Measurements from ENCODE around the gene PHF19. TPM values are rescaled to one million over a fixed set of nuclear protein-coding genes. Genes with fewer than 3 reads are reported as not detected.

The PHF19 gene
- total and polyA plus RNA-seq, 2 donors (not counting 3 experiments of a cell fraction or from before 2014, with no cell fraction given) = 102 to 153 TPM

DNA sequence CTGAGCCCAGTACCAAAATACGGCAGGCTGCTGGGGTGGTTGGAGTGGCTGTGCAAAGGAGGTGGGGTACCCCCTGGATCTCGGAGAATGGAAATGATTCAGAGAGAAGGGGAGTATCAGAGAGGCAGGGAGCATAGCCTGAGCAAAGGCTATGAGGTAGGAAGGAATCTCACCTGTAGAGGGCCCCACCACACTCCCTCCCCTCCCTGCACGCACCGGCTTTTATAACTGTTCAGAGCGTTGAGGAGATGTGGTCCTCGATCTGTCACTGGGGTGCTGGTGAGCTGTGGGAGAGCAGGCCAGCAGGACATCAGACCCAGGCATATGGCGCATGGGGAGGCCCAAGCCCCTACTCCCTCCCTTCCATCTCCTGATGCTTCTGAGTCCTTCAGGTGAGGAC lies 13.2 kb downstream of the PHF19 start:
- no peak overlapping the region for H2AFZ ChIP-seq (ENCODE audit: low read depth, low read length)
- dilution Hi-C loops (cut with MboI; ENCODE audit: extremely low pct_ligation_motif_present, low sequenced_read_pairs) = no loop called here
- no peaks in the 10 kb centered on the region for H4K20me1 ChIP-seq (replicated peaks; ENCODE audit: control insufficient read depth, extremely low read depth, insufficient read depth, low read length)
- H3K4me1 ChIP-seq (ENCODE audit: control insufficient read depth, extremely low read depth, insufficient read depth, low read length) = no peaks in the 10 kb centered on the region
- H3K36me3 ChIP-seq (ENCODE audit: control insufficient read depth in 2 of 2, extremely low read depth in 1 of 2, insufficient read depth in 2 of 2, low read length in 2 of 2) = peaks cover 33 to 43% of the 10 kb centered on the region in 2 experiments
- no peaks in the 10 kb centered on the region for H3K27me3 ChIP-seq (ENCODE audit: control insufficient read depth in 2 of 2, insufficient read depth in 2 of 2, low read length in 2 of 2)
- no peak overlapping the region for H3K4me2 ChIP-seq (ENCODE audit: insufficient read depth, low read length)
- no peaks in the 10 kb centered on the region for H3K9me1 ChIP-seq (replicated peaks; ENCODE audit: control insufficient read depth, extremely low read depth, insufficient read depth, low read length)
- H3K27ac ChIP-seq (ENCODE audit: insufficient read depth, low read depth, low read length) = no peak overlapping the region
- intact Hi-C loops (cut with micrococcal nuclease) = no loop called here
- TF ChIP-seq POLR2A (IDR thresholded peaks at IDR 0.05; ENCODE audit: low read depth, low read length) = no peak
- ChIA-PET POLR2A (no interaction called here), CTCF (no interaction called here)
- no peak overlapping the region for H3K9ac ChIP-seq (replicated peaks; ENCODE audit: extremely low read depth, insufficient read depth, low read length)
- DNase-seq (ENCODE audit: low read depth, low spot score) (no peak), FAIRE-seq (no peak)
- no TSS peak for BruUV-seq (replicated peaks)
- H3K9me3 ChIP-seq (replicated peaks; ENCODE audit: control insufficient read depth, insufficient read depth, low read length) = no peaks in the 10 kb centered on the region
- no peak overlapping the region for H3K4me3 ChIP-seq (replicated peaks in 1 of 3; ENCODE audit: insufficient read depth in 1 of 3, low read depth in 1 of 3, low read length in 3 of 3)
- H3K79me2 ChIP-seq (ENCODE audit: control insufficient read depth, insufficient read depth, low read length) = peaks cover 2% of the 10 kb centered on the region

DNA sequence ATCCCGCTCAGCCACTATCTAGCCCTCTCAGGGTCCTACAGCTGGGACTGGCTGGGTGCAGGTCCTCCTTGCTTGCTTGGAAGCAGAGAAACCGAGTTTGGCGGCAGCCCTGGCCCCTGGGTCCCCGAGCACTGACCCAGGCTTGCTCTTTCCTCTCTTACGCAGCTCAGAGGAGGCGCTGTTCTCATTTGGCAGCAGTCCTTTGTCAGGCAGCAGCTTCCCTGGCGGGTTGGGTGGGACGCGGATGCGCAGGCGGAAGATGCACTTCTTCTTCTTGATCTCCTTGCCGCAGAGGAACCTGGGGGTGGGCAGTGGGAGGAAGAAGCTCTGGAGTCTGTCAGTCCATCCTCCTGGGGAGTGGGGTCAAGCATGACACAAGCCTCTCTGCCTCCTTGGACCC lies 14.5 kb downstream of the PHF19 start:
- Histone ChIP-seq H3K36me3 (ENCODE audit: control insufficient read depth in 2 of 2, extremely low read depth in 1 of 2, insufficient read depth in 2 of 2, low read length in 2 of 2) (peaks cover 35 to 47% of the 10 kb centered on the region in 2 experiments), H3K4me1 (ENCODE audit: control insufficient read depth, extremely low read depth, insufficient read depth, low read length) (no peaks in the 10 kb centered on the region), H3K9me1 (replicated peaks; ENCODE audit: control insufficient read depth, extremely low read depth, insufficient read depth, low read length) (no peaks in the 10 kb centered on the region), H3K4me3 (replicated peaks in 1 of 3; ENCODE audit: insufficient read depth in 1 of 3, low read depth in 1 of 3, low read length in 3 of 3) (no peak overlapping the region), H3K27ac (ENCODE audit: insufficient read depth, low read depth, low read length) (no peak overlapping the region), H2AFZ (ENCODE audit: low read depth, low read length) (no peak overlapping the region), H3K4me2 (ENCODE audit: insufficient read depth, low read length) (no peak overlapping the region), H3K27me3 (ENCODE audit: control insufficient read depth in 2 of 2, insufficient read depth in 2 of 2, low read length in 2 of 2) (no peaks in the 10 kb centered on the region), H3K79me2 (ENCODE audit: control insufficient read depth, insufficient read depth, low read length) (peaks cover 2% of the 10 kb centered on the region), H3K9ac (replicated peaks; ENCODE audit: extremely low read depth, insufficient read depth, low read length) (no peak overlapping the region), H4K20me1 (replicated peaks; ENCODE audit: control insufficient read depth, extremely low read depth, insufficient read depth, low read length) (no peaks in the 10 kb centered on the region), H3K9me3 (replicated peaks; ENCODE audit: control insufficient read depth, insufficient read depth, low read length) (no peaks in the 10 kb centered on the region)
- BruUV-seq (replicated peaks) = no TSS peak
- intact Hi-C loops (cut with micrococcal nuclease) (no loop called here), dilution Hi-C loops (cut with MboI; ENCODE audit: extremely low pct_ligation_motif_present, low sequenced_read_pairs) (no loop called here)
- no peak for DNase-seq (ENCODE audit: low read depth, low spot score)
- TF ChIP-seq MYC (IDR thresholded peaks at IDR 0.05; ENCODE audit: low read depth, low read length) (no peak), POLR2A (IDR thresholded peaks at IDR 0.05; ENCODE audit: low read depth, low read length) (no peak), FOS (IDR thresholded peaks at IDR 0.05; ENCODE audit: borderline replicate concordance, insufficient read depth, low read length) (no peak), EZH2 (IDR thresholded peaks at IDR 0.05; ENCODE audit: borderline replicate concordance, low read depth, low read length, severe bottlenecking) (no peak), POLR2AphosphoS5 (IDR thresholded peaks at IDR 0.05; ENCODE audit: insufficient read depth, low read depth, low read length) (no peak), JUN (IDR thresholded peaks at IDR 0.05; ENCODE audit: borderline replicate concordance, insufficient read depth, insufficient read length, low read depth) (no peak)
- TF ChIP-seq, protein P1, sequence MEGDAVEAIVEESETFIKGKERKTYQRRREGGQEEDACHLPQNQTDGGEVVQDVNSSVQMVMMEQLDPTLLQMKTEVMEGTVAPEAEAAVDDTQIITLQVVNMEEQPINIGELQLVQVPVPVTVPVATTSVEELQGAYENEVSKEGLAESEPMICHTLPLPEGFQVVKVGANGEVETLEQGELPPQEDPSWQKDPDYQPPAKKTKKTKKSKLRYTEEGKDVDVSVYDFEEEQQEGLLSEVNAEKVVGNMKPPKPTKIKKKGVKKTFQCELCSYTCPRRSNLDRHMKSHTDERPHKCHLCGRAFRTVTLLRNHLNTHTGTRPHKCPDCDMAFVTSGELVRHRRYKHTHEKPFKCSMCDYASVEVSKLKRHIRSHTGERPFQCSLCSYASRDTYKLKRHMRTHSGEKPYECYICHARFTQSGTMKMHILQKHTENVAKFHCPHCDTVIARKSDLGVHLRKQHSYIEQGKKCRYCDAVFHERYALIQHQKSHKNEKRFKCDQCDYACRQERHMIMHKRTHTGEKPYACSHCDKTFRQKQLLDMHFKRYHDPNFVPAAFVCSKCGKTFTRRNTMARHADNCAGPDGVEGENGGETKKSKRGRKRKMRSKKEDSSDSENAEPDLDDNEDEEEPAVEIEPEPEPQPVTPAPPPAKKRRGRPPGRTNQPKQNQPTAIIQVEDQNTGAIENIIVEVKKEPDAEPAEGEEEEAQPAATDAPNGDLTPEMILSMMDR (IDR thresholded peaks at IDR 0.05; ENCODE audit: extremely low read depth in 1 of 2, insufficient read depth in 1 of 2, low read depth in 1 of 2, low read length in 2 of 2) = no peak
- FAIRE-seq = no peak
- ChIA-PET POLR2A (no interaction called here), CTCF (no interaction called here)
